H1 (cell line): ENCODE measurements around the gene SELPLG. TPM values are rescaled to one million over a fixed set of nuclear protein-coding genes. Genes with fewer than 3 reads are reported as not detected.

Source experiments
- CTCF ChIA-PET: fragments of 300-600 bp; sonication (Branson Sonifier 250); formaldehyde crosslinking; loops from one replicate; lab custom pipeline; 2021; ENCODE audit not compliant: partially characterized antibody; lab: Charles Lee
- POLR2A ChIA-PET: fragments of 300-600 bp; sonication (Branson Sonifier 250); formaldehyde crosslinking; loops from one replicate; lab custom pipeline; 2021; ENCODE audit warnings: inconsistent platforms; ENCODE audit not compliant: partially characterized antibody; lab: Charles Lee
- DNase-seq, 2 experiments: peaks; one replicate each; pipeline versions ENCODE4 v3.0.0 to v3.0.0-alpha.2; 2010 to 2022; ENCODE audit warnings: low spot score in 2 of 2, low read depth in 1 of 2, mixed read lengths in 1 of 2
- FAIRE-seq: peaks from 2 replicates; lab custom pipeline; 2011; peaks lifted over from hg19 to GRCh38; lab: Jason Lieb, UNC
- H2AFZ ChIP-seq: 2 replicates; pipeline ENCODE4 v1.8.1; 2012; ENCODE audit warnings: low read length, inconsistent platforms
- H2AK5ac ChIP-seq: 2 replicates; pipeline ENCODE4 v1.6.1; 2013; ENCODE audit warnings: low read depth, low read length
- H2BK120ac ChIP-seq: replicated peaks from 2 replicates; pipeline ENCODE3; 2013; ENCODE audit warnings: low read depth, low read length, inconsistent platforms
- H2BK12ac ChIP-seq: 2 replicates; pipeline ENCODE4 v1.6.1; 2013; ENCODE audit warnings: low read depth, low read length
- H2BK15ac ChIP-seq: 2 replicates; pipeline ENCODE4 v1.6.1; 2013; ENCODE audit warnings: low read length
- H2BK20ac ChIP-seq: 2 replicates; pipeline ENCODE4 v1.6.1; 2013; ENCODE audit warnings: low read length
- H2BK5ac ChIP-seq: 2 replicates; pipeline ENCODE4 v1.6.1; 2013; ENCODE audit warnings: low read depth, low read length
- H3K14ac ChIP-seq: 2 replicates; pipeline ENCODE4 v1.6.1; 2013; ENCODE audit warnings: inconsistent platforms; ENCODE audit not compliant: insufficient read length
- H3K18ac ChIP-seq: 2 replicates; pipeline ENCODE4 v1.6.1; 2013; ENCODE audit warnings: low read length; ENCODE audit errors: extremely low read depth
- H3K23ac ChIP-seq: 2 replicates; pipeline ENCODE4 v1.6.1; 2013; ENCODE audit warnings: inconsistent platforms; ENCODE audit not compliant: insufficient read length
- H3K23me2 ChIP-seq: 2 replicates; pipeline ENCODE4 v1.6.1; 2013; ENCODE audit warnings: low read depth, low read length
- H3K27ac ChIP-seq: 2 replicates; pipeline ENCODE4 v1.6.1; 2011; ENCODE audit warnings: low read depth, low read length, inconsistent platforms
- H3K27me3 ChIP-seq, 4 experiments: replicated peaks in 1 of 4; 1 replicate in 1 of 4; 2 replicates in 3 of 4; pipeline versions ENCODE4 v1.6.1 to v1.8.1; 2011 to 2013; ENCODE audit warnings: low read length in 3 of 4, mild to moderate bottlenecking in 3 of 4, inconsistent platforms in 2 of 4, mixed read lengths in 2 of 4, moderate library complexity in 1 of 4; ENCODE audit not compliant: control insufficient read depth in 3 of 4, insufficient read depth in 3 of 4; ENCODE audit errors: extremely low read depth in 1 of 4
- H3K36me3 ChIP-seq, 4 experiments: 2 replicates each; pipeline versions ENCODE4 v1.6.1 to v1.8.1; 2011 to 2013; ENCODE audit warnings: mild to moderate bottlenecking in 4 of 4, low read length in 3 of 4, moderate library complexity in 2 of 4, control low read depth in 1 of 4, inconsistent platforms in 1 of 4; ENCODE audit not compliant: insufficient read depth in 4 of 4, control insufficient read depth in 2 of 4
- H3K4ac ChIP-seq: replicated peaks from 2 replicates; pipeline ENCODE3; 2013; ENCODE audit warnings: low read length, low read depth, mixed read lengths, inconsistent platforms; ENCODE audit not compliant: insufficient read length
- H3K4me1 ChIP-seq, 4 experiments: replicated peaks in 1 of 4; 1 replicate in 1 of 4; 2 replicates in 3 of 4; pipeline versions ENCODE4 v1.6.1 to v1.8.1; 2011 to 2013; ENCODE audit warnings: low read length in 3 of 4, inconsistent platforms in 2 of 4, mixed read lengths in 1 of 4; ENCODE audit not compliant: insufficient read depth in 4 of 4, control insufficient read depth in 3 of 4
- H3K4me2 ChIP-seq, 2 experiments: 2 replicates each; pipeline versions ENCODE4 v1.6.1 to v1.8.1; 2011 to 2013; ENCODE audit warnings: low read depth in 2 of 2, low read length in 2 of 2, control low read depth in 1 of 2, inconsistent platforms in 1 of 2, mild to moderate bottlenecking in 1 of 2; ENCODE audit not compliant: insufficient read depth in 1 of 2
- H3K4me3 ChIP-seq, 4 experiments: fragments of 200-600, 300-600 bp in 1 of 4; sonication (generic), shearing (Covaris generic), sonication (Bioruptor Twin) in 1 of 4; 2 replicates each; pipeline versions ENCODE4 v1.5.1 to v1.8.1; 2011 to 2016; ENCODE audit warnings: low read length in 4 of 4, low read depth in 3 of 4, control low read depth in 2 of 4, inconsistent platforms in 2 of 4, mild to moderate bottlenecking in 2 of 4, mixed read lengths in 1 of 4, moderate library complexity in 1 of 4; ENCODE audit not compliant: insufficient read depth in 2 of 4; ENCODE audit errors: extremely low read depth in 1 of 4
- H3K56ac ChIP-seq: replicated peaks from 2 replicates; pipeline ENCODE3; 2013; ENCODE audit warnings: low read depth, mild to moderate bottlenecking, mixed read lengths, low read length, inconsistent platforms; ENCODE audit not compliant: insufficient read length
- H3K79me1 ChIP-seq: 2 replicates; pipeline ENCODE4 v1.6.1; 2013; ENCODE audit warnings: low read depth, low read length, control low read depth
- H3K79me2 ChIP-seq, 2 experiments: 2 replicates each; pipeline versions ENCODE4 v1.6.1 to v1.8.1; 2012 to 2013; ENCODE audit warnings: low read length in 2 of 2, mild to moderate bottlenecking in 2 of 2, inconsistent platforms in 1 of 2; ENCODE audit not compliant: insufficient read depth in 2 of 2, control insufficient read depth in 1 of 2
- H3K9ac ChIP-seq, 4 experiments: replicated peaks in 1 of 4; 1 replicate in 1 of 4; 2 replicates in 3 of 4; pipeline versions ENCODE4 v1.6.1 to v1.8.1; 2011 to 2013; ENCODE audit warnings: low read depth in 3 of 4, low read length in 3 of 4, control low read depth in 2 of 4, mild to moderate bottlenecking in 2 of 4, moderate library complexity in 2 of 4, inconsistent platforms in 1 of 4; ENCODE audit errors: extremely low read depth in 1 of 4
- H3K9me3 ChIP-seq, 2 experiments: 2 replicates each; pipeline versions ENCODE4 v1.6.1 to v1.8.1; 2012 to 2013; ENCODE audit warnings: mild to moderate bottlenecking in 2 of 2, moderate library complexity in 2 of 2, control low read depth in 1 of 2, inconsistent platforms in 1 of 2, low read depth in 1 of 2, low read length in 1 of 2, mixed read lengths in 1 of 2; ENCODE audit not compliant: insufficient read depth in 2 of 2
- H4K20me1 ChIP-seq, 2 experiments: replicated peaks in 1 of 2; 2 replicates each; pipeline versions ENCODE3 to v1.8.1; 2011 to 2013; ENCODE audit warnings: inconsistent platforms in 2 of 2, low read length in 2 of 2, mild to moderate bottlenecking in 1 of 2; ENCODE audit not compliant: insufficient read depth in 2 of 2, control insufficient read depth in 1 of 2
- H4K5ac ChIP-seq: 2 replicates; pipeline ENCODE4 v1.6.1; 2013; ENCODE audit warnings: low read length, low read depth, mixed read lengths, inconsistent platforms; ENCODE audit not compliant: insufficient read length
- H4K8ac ChIP-seq: 2 replicates; pipeline ENCODE4 v1.8.0; 2013; ENCODE audit warnings: mild to moderate bottlenecking, moderate library complexity, low read length, inconsistent platforms; ENCODE audit not compliant: insufficient read depth; ENCODE audit errors: extremely low read depth
- H4K91ac ChIP-seq: replicated peaks from 2 replicates; pipeline ENCODE3; 2013; ENCODE audit warnings: low read length, mixed read lengths, inconsistent platforms; ENCODE audit not compliant: insufficient read length
- ATF2 ChIP-seq: IDR thresholded peaks from 2 replicates; pipeline ENCODE4 v1.6.1; 2012; ENCODE audit warnings: low read length, inconsistent platforms
- BACH1 ChIP-seq: IDR thresholded peaks from 2 replicates; pipeline ENCODE4 v1.6.1; 2012; ENCODE audit warnings: low read length, improper control_type of control experiment
- CBX8 ChIP-seq: fragments of 300-800, 300-1000 bp; sonication (generic); IDR thresholded peaks from 2 replicates; pipeline ENCODE4 v1.7.1; 2016; ENCODE audit warnings: low read depth, low read length, borderline replicate concordance
- CHD1 ChIP-seq: IDR thresholded peaks from 2 replicates; pipeline ENCODE4 v1.6.1; 2012; ENCODE audit warnings: low read depth, low read length, improper control_type of control experiment
- CHD2 ChIP-seq: IDR thresholded peaks from 2 replicates; pipeline ENCODE4 v1.6.1; 2012; ENCODE audit warnings: low read length, improper control_type of control experiment
- E2F6 ChIP-seq: IDR thresholded peaks from 2 replicates; pipeline ENCODE4 v1.6.1; 2012; ENCODE audit warnings: inconsistent platforms
- EP300 ChIP-seq, 2 experiments: IDR thresholded peaks; 1 replicate in 1 of 2; 2 replicates in 1 of 2; pipeline ENCODE4 v1.6.1; 2011 to 2012; ENCODE audit warnings: low read depth in 2 of 2, low read length in 2 of 2, mild to moderate bottlenecking in 2 of 2, borderline replicate concordance in 1 of 2, inconsistent platforms in 1 of 2, moderate library complexity in 1 of 2
- JUND ChIP-seq: IDR thresholded peaks from 2 replicates; pipeline ENCODE4 v1.6.1; 2011; ENCODE audit warnings: mild to moderate bottlenecking, improper control_type of control experiment, low read length
- KDM5A ChIP-seq: fragments of 200-600 bp; IDR thresholded peaks from 2 replicates; pipeline ENCODE4 v1.7.1; 2012; ENCODE audit warnings: mild to moderate bottlenecking, low read length, inconsistent platforms, mixed read lengths
- MAFK ChIP-seq: IDR thresholded peaks from 2 replicates; pipeline ENCODE4 v1.6.1; 2012; ENCODE audit warnings: low read depth, mild to moderate bottlenecking, improper control_type of control experiment, low read length
- TCF12 ChIP-seq: IDR thresholded peaks from 2 replicates; pipeline ENCODE4 v1.6.1; 2011; ENCODE audit warnings: low read depth, mild to moderate bottlenecking, low read length
- WGBS, 2 experiments: shearing (Covaris generic) in 1 of 2; methylation state at CpG; one replicate each; pipeline versions ENCODE4 v1.1.6 to v1.1.7; 2013 to 2015; ENCODE audit warnings: low lambda C conversion rate in 2 of 2, mixed read lengths in 2 of 2, inconsistent platforms in 1 of 2, low coverage in 1 of 2, missing lambda C conversion rate in 1 of 2; ENCODE audit not compliant: insufficient replicate concordance in 2 of 2, insufficient coverage in 1 of 2, insufficient read length in 1 of 2; ENCODE audit errors: extremely low coverage in 1 of 2, missing lambda C conversion rate in 1 of 2; 5-methylcytosine and 5-hydroxymethylcytosine counted together
- polyA plus RNA-seq, 7 experiments: library from polyadenylated mRNA; depleted of rRNA in 3 of 7; stranded (reverse) in 5 of 7; unstranded in 2 of 7; fragments of >200 nt in 5 of 7; fragments of 200-250 nt in 2 of 7; gene quantifications; 1 replicate in 5 of 7; 2 replicates in 1 of 7; 4 replicates in 1 of 7; pipeline versions ENCODE4 v1.2.1 to v1.2.3, GENCODE V29; 2011 to 2013; ENCODE audit warnings: missing spikeins in 2 of 7, mixed read lengths in 2 of 7
- total RNA-seq: library from RNA; stranded (reverse); fragmentation: NEBNext Ultra II Directional; extraction: Animal tissue kit (Norgen Biotek cat#: 25700); gene quantifications from 2 replicates; pipeline ENCODE4 v1.2.1, GENCODE V29; 2021

Gene SELPLG
- total and polyA plus RNA-seq, 2 of the 8 experiments (the other 6 are each of a cell fraction or from before 2014, with no cell fraction given): 0.18 TPM; not detected in 1

- no peak overlapping the region for H3K56ac ChIP-seq
- H3K27ac ChIP-seq: no peak overlapping the region
- H3K4me2 ChIP-seq: no peak overlapping the region
- no peaks in the 10 kb centered on the region for H3K9me3 ChIP-seq
- no peak overlapping the region for H3K14ac ChIP-seq
- H4K20me1 ChIP-seq: no peaks in the 10 kb centered on the region
- no peak for FAIRE-seq
- H3K4ac ChIP-seq: no peak overlapping the region
- H3K79me1 ChIP-seq: no peaks in the 10 kb centered on the region
- no peak overlapping the region for H4K91ac ChIP-seq
- no peak overlapping the region for H2BK15ac ChIP-seq
- no peaks in the 10 kb centered on the region for H3K36me3 ChIP-seq
- 92% methylated on average over 3 of the region's 3 CpGs; no CpG with 5 or more reads in 1 of the 2 experiments for WGBS, 2 experiments
- no peak overlapping the region for H2BK12ac ChIP-seq
- no peak overlapping the region for H2AFZ ChIP-seq
- no peaks in the 10 kb centered on the region for H3K23me2 ChIP-seq
- H4K5ac ChIP-seq: no peak overlapping the region
- CTCF ChIA-PET: interaction anchor here (0.6 to 4.5 kb wide), 6 partner anchors 11 to 366 kb away, joined by 3 to 32 read pairs (median 4); no protein-coding TSS in a partner anchor
- no peak overlapping the region for H3K4me3 ChIP-seq
- no peaks in the 10 kb centered on the region for H3K27me3 ChIP-seq
- H4K8ac ChIP-seq: no peak overlapping the region
- no peaks in the 10 kb centered on the region for H3K79me2 ChIP-seq
- H2BK20ac ChIP-seq: no peak overlapping the region
- no peak overlapping the region for H2BK120ac ChIP-seq
- H3K4me1 ChIP-seq: peaks cover 0 to 12% (median 8%) of the 10 kb centered on the region in 4 experiments; a peak in 6 of 7 replicates
- no peak overlapping the region for H3K9ac ChIP-seq
- no peak overlapping the region for H3K18ac ChIP-seq
- DNase-seq: no peak
- no peak overlapping the region for H3K23ac ChIP-seq
- no peak overlapping the region for H2BK5ac ChIP-seq
- H2AK5ac ChIP-seq: no peak overlapping the region
- POLR2A ChIA-PET: interaction anchor here (1.5 kb wide), 2 partner anchors 9 to 27 kb away, joined by 3 to 6 read pairs; no protein-coding TSS in a partner anchor
- no peak for TF ChIP-seq JUND
- no peak for TF ChIP-seq ATF2
- no peak for TF ChIP-seq CHD1
- TF ChIP-seq E2F6: no peak
- TF ChIP-seq CBX8: no peak
- TF ChIP-seq MAFK: no peak
- no peak for TF ChIP-seq EP300 (IDR thresholded peaks at IDR 0.05; ENCODE audit: borderline replicate concordance in 1 of 2, low read depth in 2 of 2, low read length in 2 of 2)
- TF ChIP-seq BACH1: no peak
- no peak for TF ChIP-seq CHD2
- no peak for TF ChIP-seq TCF12
- TF ChIP-seq KDM5A: no peak
Observed at GRCh38 chr12:108584456-108585065, 49.1 kb downstream of the SELPLG start.
